Activated CD8-positive, alpha-beta memory T cell treated with anti-CD3 and anti-CD28 coated beads for 1 hour (primary cell): ENCODE data around the gene AKNAD1.

Experiments used
- DNase-seq, 2 donors: peaks; one replicate each; pipeline ENCODE4 v3.0.0-alpha.2; 2020; ENCODE audit warnings: low read depth in 1 of 2; ENCODE audit errors: extremely low read depth in 1 of 2

AKNAD1 gene

DNA sequence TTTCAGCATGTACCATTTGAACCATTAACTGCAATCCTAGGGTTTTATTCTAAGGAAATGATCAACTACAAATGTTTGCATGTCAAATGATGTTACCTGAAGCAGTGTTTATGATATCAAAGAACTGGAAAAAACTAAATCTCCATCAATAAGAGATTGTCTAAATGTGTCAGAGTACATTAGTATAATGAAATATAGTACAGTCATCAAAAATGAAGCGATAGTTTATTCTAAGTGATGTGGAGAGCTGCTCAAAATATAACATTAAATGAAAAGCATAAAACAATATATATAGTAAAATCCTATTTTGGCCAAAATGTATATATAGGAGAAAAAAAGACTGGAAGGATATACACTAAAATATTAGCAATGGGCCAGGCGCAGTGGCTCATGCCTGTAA lies 24.0 kb downstream of the AKNAD1 start:
- no peak for DNase-seq

DNA sequence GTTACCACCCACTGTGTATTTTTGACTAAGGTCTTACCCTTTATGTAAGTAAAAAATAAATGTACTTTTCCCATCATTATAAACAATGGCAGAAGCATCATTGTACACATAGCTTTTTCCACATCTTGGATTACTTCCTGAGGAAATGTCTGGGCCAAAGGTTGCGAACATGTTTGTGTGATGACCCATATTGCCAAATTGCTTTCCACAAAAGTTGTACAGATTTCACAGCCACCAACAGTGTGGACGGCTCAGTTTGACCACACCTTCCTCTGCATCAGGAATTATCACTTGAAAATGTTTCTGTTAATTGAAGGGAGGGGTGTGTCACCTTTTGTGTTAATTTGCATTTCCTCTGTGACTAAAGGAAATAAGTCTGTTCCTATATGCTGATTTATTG lies 25.7 kb downstream of the AKNAD1 start:
- no peak for DNase-seq

DNA sequence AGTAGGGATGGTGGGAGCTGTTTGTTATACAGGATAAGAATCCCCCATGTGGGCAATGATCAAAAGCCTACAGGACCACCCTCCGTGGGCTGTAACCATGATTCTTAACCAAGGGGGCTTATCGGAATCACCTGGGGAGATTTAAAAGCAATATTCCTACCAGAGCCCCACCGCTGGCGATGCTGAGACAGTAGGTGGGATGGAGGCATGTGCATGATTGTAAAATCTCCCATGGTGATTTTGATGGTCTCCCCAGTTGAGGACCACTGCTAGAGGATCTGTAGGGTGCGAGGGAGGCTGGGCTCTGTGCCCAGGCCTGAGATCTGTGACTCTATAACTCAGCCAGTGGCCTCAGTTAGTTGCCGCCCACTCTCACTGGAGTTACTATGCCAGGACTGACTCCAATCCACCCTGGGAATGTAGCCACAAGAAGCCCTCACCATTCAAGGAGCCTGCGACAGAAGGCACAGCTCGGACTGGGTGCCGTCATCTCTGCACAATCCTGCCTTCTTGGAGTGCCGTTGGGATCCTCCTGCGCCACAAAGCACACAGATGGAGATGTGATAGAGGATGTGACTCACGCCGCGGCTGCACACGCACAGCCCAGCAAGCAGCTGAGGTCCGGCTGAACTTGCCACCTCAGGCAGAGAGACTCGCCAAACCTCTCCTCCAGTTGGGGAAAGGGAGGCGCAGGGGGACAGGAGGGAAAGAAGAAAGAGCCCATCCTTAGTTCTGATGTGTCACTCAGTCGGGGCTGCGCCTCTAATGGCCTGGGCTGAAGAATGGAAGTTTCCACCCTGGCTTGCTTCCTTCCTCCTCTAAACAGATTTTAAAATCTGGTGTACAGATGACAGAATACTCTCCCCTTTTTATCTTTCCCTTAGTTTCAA lies 26.5 kb downstream of the AKNAD1 start:
- DNase-seq: no peak

- no peak for DNase-seq
Observed at GRCh38 chr1:108829498-108829916, 27.4 kb downstream of the AKNAD1 start.

- DNase-seq: peak; percentile 34 to 35
Observed at GRCh38 chr1:108828074-108828961, 28.6 kb downstream of the AKNAD1 start.

DNA sequence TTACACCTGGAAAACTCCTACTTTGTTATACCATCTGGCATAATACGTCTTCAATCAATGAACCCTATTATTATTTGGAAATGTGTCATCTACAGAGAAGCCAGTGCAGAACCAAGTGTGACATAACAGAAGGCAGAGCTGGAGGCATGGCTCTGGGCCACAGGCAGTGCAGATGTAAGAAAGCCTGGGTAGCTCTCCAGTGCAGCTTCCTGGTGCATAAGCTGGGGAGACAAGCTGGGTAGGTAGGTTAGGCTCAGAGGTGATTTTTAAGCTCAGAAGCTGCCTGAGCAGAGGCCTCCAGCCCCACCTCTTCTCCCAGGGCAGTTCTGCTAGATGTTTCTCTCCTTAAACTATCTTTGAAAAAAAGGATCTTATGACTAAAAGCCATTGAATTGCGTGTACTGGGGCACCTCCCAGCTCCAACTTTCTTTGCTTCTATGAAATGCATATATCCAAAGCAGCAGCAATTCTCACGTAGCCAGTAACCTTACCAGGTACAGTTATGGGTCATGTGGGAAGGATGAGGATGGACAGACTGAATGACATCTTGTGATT lies 30.7 kb downstream of the AKNAD1 start:
- no peak for DNase-seq

GRCh38 chr1:108824051-108824450 lies 32.8 kb downstream of the AKNAD1 start:
- no peak for DNase-seq

DNA sequence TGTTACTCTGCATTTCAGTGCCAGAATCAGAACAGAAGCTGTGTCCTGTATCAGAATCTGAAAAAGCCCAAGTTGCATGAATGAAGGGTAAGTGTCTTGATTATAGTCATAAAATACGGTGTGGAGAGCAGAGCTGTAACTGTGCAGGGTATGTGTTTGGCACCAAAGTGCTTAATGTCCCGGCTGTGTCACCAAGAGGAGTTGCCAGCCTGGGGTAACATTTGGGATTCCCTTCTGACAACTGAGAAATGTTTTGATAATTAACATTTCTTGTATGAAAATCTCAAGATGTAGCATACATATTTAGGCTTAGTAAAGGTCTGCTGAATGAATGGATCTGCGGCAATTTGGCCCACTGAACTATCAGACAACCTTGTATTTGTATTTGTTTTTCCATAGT lies 33.3 kb downstream of the AKNAD1 start:
- no peak for DNase-seq

DNA sequence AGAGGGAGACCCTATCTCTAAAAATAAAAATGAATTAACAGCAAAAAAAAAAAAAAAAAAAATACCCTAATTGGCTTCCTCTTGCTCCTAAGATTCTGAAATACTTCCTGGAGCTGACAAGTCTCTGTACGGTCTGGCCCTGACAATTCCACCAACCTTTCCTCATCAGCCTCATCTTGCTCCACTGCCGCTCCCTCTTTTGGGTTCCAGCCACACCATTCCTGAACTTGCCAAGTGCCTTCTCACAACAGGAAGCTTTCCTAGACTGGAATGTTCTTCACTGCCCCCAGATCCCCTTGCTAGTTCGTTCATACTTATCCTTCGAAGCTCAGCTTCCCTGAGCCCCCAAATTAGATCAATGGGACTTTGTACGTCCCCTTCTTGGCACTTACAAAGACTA lies 37.0 kb downstream of the AKNAD1 start:
- no peak for DNase-seq

DNA sequence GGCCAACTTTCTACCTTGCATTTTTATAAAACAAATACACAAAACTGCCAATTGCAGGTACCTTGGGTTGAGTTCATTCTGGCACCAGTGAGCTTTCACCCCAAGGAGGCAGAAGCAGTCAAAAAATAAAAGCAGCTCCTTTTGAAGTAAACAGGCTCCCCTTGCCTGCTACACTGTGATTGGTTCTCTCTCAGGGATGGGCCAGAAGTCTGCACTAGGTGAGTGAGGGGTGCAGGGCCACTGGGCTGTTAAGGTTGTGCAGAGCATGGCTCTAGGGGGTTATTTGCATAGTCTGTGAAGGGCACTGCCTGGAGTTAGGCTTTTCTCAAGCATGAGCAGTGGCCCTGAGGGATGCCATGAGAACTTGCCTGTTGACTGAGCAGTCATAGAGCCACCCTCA lies 39.1 kb downstream of the AKNAD1 start:
- DNase-seq: no peak

DNA sequence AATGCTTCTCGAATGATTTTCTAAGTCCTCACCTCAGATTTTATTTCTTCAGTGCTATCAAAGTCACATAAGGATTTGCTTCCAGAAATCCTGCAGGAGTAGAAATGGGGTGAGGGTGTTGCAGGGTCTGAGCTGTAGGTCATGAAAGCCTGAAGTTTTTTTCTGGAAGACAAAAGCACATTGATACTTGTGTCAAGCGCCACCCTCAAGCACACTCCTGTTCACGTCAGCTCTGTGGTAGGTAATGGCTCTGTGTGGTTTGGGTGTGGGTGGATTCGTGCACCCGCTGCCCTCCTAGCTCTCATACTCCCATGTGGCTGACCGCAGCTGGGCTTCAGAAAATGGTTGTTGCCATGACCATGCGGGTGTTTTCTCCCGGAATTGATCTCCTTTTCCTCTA lies 39.9 kb downstream of the AKNAD1 start:
- no peak for DNase-seq

- no peak for DNase-seq
Observed at GRCh38 chr1:108816049-108816893, 40.6 kb downstream of the AKNAD1 start.

DNA sequence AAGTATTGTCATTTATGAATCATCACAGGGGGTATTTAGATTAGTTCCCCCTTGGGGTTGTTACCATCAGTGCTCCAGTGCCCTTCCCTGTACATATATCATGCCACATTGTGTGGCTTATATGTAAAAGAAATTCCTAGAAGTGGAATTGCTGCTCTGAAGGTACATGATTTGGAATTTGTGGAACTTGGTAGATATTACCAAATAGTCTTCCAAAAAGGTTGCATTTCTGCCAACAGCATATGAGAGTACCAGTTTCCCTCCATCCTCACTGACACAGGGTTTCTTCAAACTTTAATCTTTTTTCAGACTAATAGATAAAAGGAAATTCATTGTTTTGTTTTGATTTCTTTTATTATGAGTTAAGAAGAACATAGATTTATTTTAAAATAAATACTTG lies 41.3 kb downstream of the AKNAD1 start:
- DNase-seq: no peak

GRCh38 chr1:108814343-108815125 lies 42.4 kb downstream of the AKNAD1 start:
- DNase-seq: no peak

GRCh38 chr1:108813326-108813725 lies 43.6 kb downstream of the AKNAD1 start:
- DNase-seq: no peak

GRCh38 chr1:108811611-108812010 lies 45.3 kb downstream of the AKNAD1 start:
- DNase-seq: no peak

GRCh38 chr1:108808438-108808837 lies 48.5 kb downstream of the AKNAD1 start:
- no peak for DNase-seq

GRCh38 chr1:108803548-108803947 lies 53.3 kb downstream of the AKNAD1 start:
- DNase-seq: no peak

GRCh38 chr1:108801101-108801500 lies 55.8 kb downstream of the AKNAD1 start:
- DNase-seq: no peak

DNA sequence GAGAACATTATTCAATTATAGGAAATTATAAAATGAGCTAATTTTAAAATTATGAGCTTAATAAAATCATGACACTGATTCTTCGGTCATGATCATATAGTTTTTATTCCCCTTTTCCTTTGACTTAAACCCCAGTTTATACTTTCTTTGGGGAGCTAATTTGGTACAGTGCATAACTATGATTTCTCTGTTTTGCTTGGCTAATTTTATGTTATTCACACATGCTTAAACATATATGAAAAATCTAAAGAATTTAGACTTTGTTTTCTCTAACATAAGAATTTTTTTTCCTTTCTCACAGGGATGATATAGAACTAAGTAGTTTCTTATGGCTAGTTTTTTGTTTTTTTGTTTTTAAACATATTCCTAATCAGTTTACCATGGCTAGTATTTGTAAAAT lies 57.9 kb downstream of the AKNAD1 start:
- no peak for DNase-seq
